ENCODE measurements around the gene FAM193A.

- no peak for TF ChIP-seq CTCF (IDR thresholded peaks at IDR 0.05)
- no peak for TF ChIP-seq POLR2A (IDR thresholded peaks at IDR 0.05)
Observed at GRCh38 chr4:2691313-2691712, 154.9 kb downstream of the FAM193A start.
